WTC11 (cell line): ENCODE results near the gene CX3CR1. TPM values are rescaled to one million over a fixed set of nuclear protein-coding genes. Genes with fewer than 3 reads are reported as not detected.

ENCODE experiments used
- ATAC-seq: fragments of 200-7000 bp; cut with Tn5 transposase; 2 replicates; pipeline ENCODE4 v1.10.0; 2021; ENCODE audit warnings: mild to moderate bottlenecking, moderate library complexity
- CTCF ChIA-PET: fragments of 300-600 bp; sonication (Branson Sonifier 250); formaldehyde crosslinking; loops from one replicate; lab custom pipeline; 2021; ENCODE audit warnings: antibody characterized with exemption; lab: Charles Lee
- POLR2A ChIA-PET: fragments of 350-600 bp; sonication (Branson Sonifier 250); formaldehyde crosslinking; loops from one replicate; lab custom pipeline; 2021; ENCODE audit warnings: antibody characterized with exemption; lab: Charles Lee
- DNase-seq: peaks from one replicate; pipeline ENCODE4 v3.0.0; 2021; ENCODE audit warnings: low spot score
- H3K27ac Mint-ChIP-seq: 2 replicates; pipeline ENCODE4 v1.8.0; 2021; ENCODE audit warnings: mixed read lengths
- H3K27me3 Mint-ChIP-seq: 2 replicates; pipeline ENCODE4 v1.8.0; 2021; ENCODE audit warnings: low read depth, mild to moderate bottlenecking, moderate library complexity, mixed read lengths
- H3K36me3 Mint-ChIP-seq: 2 replicates; pipeline ENCODE4 v1.8.0; 2021; ENCODE audit warnings: mixed read lengths
- H3K4me1 Mint-ChIP-seq: 2 replicates; pipeline ENCODE4 v1.8.0; 2022; ENCODE audit warnings: mixed read lengths
- H3K4me3 Mint-ChIP-seq: 2 replicates; pipeline ENCODE4 v1.8.0; 2021; ENCODE audit warnings: mild to moderate bottlenecking, moderate library complexity, mixed read lengths
- H3K9me3 Mint-ChIP-seq: 2 replicates; pipeline ENCODE4 v1.8.0; 2021; ENCODE audit warnings: mixed read lengths
- CREM ChIP-seq: sonication (generic); formaldehyde crosslinking; IDR thresholded peaks from 2 replicates; pipeline ENCODE4 v1.8.1; 2022; ENCODE audit warnings: mild to moderate bottlenecking, missing genetic modification reagents, moderate library complexity
- FOXP1 ChIP-seq: sonication (generic); formaldehyde crosslinking; IDR thresholded peaks from 2 replicates; pipeline ENCODE4 v1.8.0; 2022; ENCODE audit warnings: missing genetic modification reagents, mild to moderate bottlenecking, moderate library complexity, borderline replicate concordance
- GTF2I ChIP-seq: fragments of 250-450 bp; sonication (Bioruptor Pico); conservative IDR thresholded peaks from 2 replicates; pipeline ENCODE4 v1.4.0; 2021; ENCODE audit warnings: mild to moderate bottlenecking
- HMGA2 ChIP-seq: fragments of 250-450 bp; sonication (Bioruptor Pico); IDR thresholded peaks from 2 replicates; pipeline ENCODE4 v1.4.0; 2021; ENCODE audit warnings: mild to moderate bottlenecking, moderate library complexity
- KAT7 ChIP-seq: sonication (generic); formaldehyde crosslinking; IDR thresholded peaks from 2 replicates; pipeline ENCODE4 v1.8.1; 2023; ENCODE audit warnings: missing genetic modification reagents, mild to moderate bottlenecking, borderline replicate concordance
- NFE2L1 ChIP-seq: sonication (generic); formaldehyde crosslinking; IDR thresholded peaks from 2 replicates; pipeline ENCODE4 v1.8.1; 2023; ENCODE audit warnings: missing genetic modification reagents
- NFYB ChIP-seq: sonication (generic); formaldehyde crosslinking; conservative IDR thresholded peaks from 2 replicates; pipeline ENCODE4 v1.8.0; 2022; ENCODE audit warnings: low read depth, missing genetic modification reagents
- PRRX2 ChIP-seq: fragments of 250-450 bp; sonication (Bioruptor Pico); IDR thresholded peaks from 2 replicates; pipeline ENCODE4 v1.8.0; 2021; ENCODE audit warnings: mild to moderate bottlenecking
- SOX15 ChIP-seq: fragments of 250-450 bp; sonication (Bioruptor Pico); IDR thresholded peaks from 2 replicates; pipeline ENCODE4 v1.9.0; 2021; ENCODE audit warnings: mild to moderate bottlenecking
- TP53 ChIP-seq: sonication (generic); formaldehyde crosslinking; IDR thresholded peaks from 2 replicates; pipeline ENCODE4 v1.8.1; 2023; ENCODE audit warnings: mild to moderate bottlenecking, missing genetic modification reagents
- ZNF219 ChIP-seq: sonication (generic); formaldehyde crosslinking; IDR thresholded peaks from 2 replicates; pipeline ENCODE4 v1.8.0; 2023; ENCODE audit warnings: missing genetic modification reagents, mild to moderate bottlenecking, borderline replicate concordance
- ZNF263 ChIP-seq: sonication (generic); formaldehyde crosslinking; IDR thresholded peaks from 2 replicates; pipeline ENCODE4 v1.8.1; 2022; ENCODE audit warnings: low read depth, mild to moderate bottlenecking, moderate library complexity, missing genetic modification reagents
- ZNF416 ChIP-seq: fragments of 250-450 bp; sonication (Bioruptor Pico); IDR thresholded peaks from 2 replicates; pipeline ENCODE4 v1.9.0; 2021; ENCODE audit warnings: mild to moderate bottlenecking, inconsistent platforms
- total RNA-seq: library from RNA; stranded (reverse); gene quantifications from 3 replicates; pipeline ENCODE4 v1.2.3, GENCODE V29; 2021
- TF ChIP-seq, protein P1 (sequence below): fragments of 250-450 bp; sonication (Bioruptor Pico); IDR thresholded peaks from 2 replicates; pipeline ENCODE4 v1.9.0; 2021; ENCODE audit warnings: moderate library complexity, mild to moderate bottlenecking, inconsistent platforms, borderline replicate concordance
- TF ChIP-seq, protein P2 (sequence below): fragments of 250-450 bp; sonication (Bioruptor Pico); IDR thresholded peaks from 2 replicates; pipeline ENCODE4 v1.9.0; 2021; ENCODE audit warnings: mild to moderate bottlenecking
- TF ChIP-seq, protein P3 (sequence below): sonication (generic); formaldehyde crosslinking; IDR thresholded peaks from 2 replicates; pipeline ENCODE4 v1.8.1; 2023; ENCODE audit warnings: mild to moderate bottlenecking, missing genetic modification reagents
- TF ChIP-seq, protein P4 (sequence below): sonication (generic); formaldehyde crosslinking; IDR thresholded peaks from 2 replicates; pipeline ENCODE4 v1.8.1; 2022; ENCODE audit warnings: mild to moderate bottlenecking, moderate library complexity, missing genetic modification reagents
- TF ChIP-seq, protein P5 (sequence below): sonication (generic); formaldehyde crosslinking; IDR thresholded peaks from 2 replicates; pipeline ENCODE4 v1.8.1; 2023; ENCODE audit warnings: mild to moderate bottlenecking, missing genetic modification reagents, moderate library complexity
- TF ChIP-seq, protein P6 (sequence below): fragments of 250-450 bp; sonication (Bioruptor Pico); conservative IDR thresholded peaks from 2 replicates; pipeline ENCODE4 v1.9.0; 2021; ENCODE audit warnings: mild to moderate bottlenecking
- TF ChIP-seq, protein P7 (sequence below): sonication (generic); formaldehyde crosslinking; IDR thresholded peaks from 2 replicates; pipeline ENCODE4 v1.8.0; 2022; ENCODE audit warnings: mild to moderate bottlenecking, missing genetic modification reagents

Gene CX3CR1
- total RNA-seq, 1 experiment from 2014 or later = 0.11 TPM

DNA sequence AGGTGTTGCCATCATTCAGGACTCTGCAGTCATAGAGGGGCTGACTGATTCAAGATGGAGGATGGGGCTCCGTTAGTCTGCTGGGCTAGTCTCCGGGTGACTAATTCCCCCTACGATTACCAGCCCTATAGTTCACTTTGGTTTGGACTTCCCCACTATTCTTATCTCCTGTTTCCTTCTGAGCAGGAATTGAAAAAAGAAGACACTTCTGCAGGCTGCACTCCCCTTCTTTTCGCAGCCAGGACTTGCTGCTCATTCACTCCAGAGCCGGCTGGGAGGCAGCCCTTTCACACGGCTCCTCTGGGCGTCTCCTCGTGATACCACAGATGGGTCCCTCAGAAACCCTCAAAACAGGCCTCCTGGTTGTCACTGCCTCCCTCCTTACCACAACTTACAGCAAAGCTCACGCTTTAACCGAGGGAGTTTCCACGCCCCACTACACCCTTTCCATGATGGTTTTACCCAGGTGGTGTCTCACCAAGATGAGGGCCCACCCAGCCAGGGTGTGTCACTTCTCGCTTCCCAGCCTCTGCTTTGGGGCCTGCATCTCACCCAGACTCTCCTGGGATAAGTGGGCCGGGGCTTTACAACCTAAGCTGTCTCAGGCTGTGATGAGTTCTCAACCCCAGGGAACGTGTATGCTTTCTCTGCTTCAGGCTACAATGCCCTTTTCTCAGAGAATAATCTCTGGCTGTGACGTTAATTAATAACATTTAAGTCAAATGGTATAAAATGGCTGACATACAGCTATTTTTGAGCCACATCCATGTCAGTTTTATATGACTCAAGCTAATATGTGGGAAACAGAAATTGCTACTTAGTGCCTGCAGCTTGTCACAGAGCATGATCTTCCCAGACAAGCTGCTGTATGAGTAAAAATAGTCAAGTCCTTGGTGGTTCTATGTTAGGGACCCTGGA, 11.9 kb downstream of the CX3CR1 start (continued):
- TF ChIP-seq, protein P1, sequence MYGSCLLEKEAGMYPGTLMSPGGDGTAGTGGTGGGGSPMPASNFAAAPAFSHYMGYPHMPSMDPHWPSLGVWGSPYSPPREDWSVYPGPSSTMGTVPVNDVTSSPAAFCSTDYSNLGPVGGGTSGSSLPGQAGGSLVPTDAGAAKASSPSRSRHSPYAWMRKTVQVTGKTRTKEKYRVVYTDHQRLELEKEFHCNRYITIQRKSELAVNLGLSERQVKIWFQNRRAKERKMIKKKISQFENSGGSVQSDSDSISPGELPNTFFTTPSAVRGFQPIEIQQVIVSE (CRISPR knock-in tag) = no peak
- no peak for TF ChIP-seq PRRX2 (CRISPR knock-in tag)
- TF ChIP-seq, protein P2, sequence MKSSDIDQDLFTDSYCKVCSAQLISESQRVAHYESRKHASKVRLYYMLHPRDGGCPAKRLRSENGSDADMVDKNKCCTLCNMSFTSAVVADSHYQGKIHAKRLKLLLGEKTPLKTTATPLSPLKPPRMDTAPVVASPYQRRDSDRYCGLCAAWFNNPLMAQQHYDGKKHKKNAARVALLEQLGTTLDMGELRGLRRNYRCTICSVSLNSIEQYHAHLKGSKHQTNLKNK (CRISPR knock-in tag) = no peak

DNA sequence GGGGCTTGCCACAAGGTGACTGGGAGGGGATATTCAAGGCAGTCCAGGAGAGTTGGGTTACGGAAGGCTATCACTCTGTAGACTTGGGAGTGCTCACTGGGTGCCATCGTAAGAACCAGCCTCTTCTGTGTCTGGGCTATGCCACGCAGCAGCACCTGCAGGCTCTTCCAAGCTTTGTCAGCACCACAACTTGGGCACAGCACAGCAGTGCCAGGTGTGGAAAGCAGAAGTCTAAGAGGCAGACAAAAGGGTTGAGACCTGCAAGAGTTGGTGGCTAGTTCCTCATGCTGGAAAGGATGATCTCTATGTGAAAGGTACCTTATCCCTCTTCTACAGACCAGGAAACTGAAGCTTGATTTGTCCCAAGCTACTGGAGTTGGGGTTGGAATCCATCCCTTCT, 15.8 kb downstream of the CX3CR1 start:
- Mint-ChIP-seq H3K36me3 (no peaks in the 10 kb centered on the region), H3K27ac (no peak overlapping the region), H3K27me3 (no peaks in the 10 kb centered on the region; the same call in 1 of the 2 replicates), H3K4me3 (no peak overlapping the region), H3K9me3 (peaks cover 7% of the 10 kb centered on the region; the same call in 1 of the 2 replicates)
- DNase-seq = no peak
- ATAC-seq = no peak
- POLR2A ChIA-PET = no interaction called here
- TF ChIP-seq SOX15 (CRISPR knock-in tag) (no peak), ZNF263 (no peak), ZNF219 (CRISPR knock-in tag) (no peak), HMGA2 (CRISPR knock-in tag) (no peak), NFYB (CRISPR knock-in tag) (no peak)
- TF ChIP-seq, protein P3, sequence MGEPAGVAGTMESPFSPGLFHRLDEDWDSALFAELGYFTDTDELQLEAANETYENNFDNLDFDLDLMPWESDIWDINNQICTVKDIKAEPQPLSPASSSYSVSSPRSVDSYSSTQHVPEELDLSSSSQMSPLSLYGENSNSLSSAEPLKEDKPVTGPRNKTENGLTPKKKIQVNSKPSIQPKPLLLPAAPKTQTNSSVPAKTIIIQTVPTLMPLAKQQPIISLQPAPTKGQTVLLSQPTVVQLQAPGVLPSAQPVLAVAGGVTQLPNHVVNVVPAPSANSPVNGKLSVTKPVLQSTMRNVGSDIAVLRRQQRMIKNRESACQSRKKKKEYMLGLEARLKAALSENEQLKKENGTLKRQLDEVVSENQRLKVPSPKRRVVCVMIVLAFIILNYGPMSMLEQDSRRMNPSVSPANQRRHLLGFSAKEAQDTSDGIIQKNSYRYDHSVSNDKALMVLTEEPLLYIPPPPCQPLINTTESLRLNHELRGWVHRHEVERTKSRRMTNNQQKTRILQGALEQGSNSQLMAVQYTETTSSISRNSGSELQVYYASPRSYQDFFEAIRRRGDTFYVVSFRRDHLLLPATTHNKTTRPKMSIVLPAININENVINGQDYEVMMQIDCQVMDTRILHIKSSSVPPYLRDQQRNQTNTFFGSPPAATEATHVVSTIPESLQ (CRISPR knock-in tag) = no peak
- TF ChIP-seq, all 79 proteins: peak for 0
- CTCF ChIA-PET = interaction anchor here (0.5 to 3.2 kb wide), 2 partner anchors 14 to 24 kb away, joined by 3 to 25 read pairs; no protein-coding TSS in a partner anchor
- peaks cover 6% of the 10 kb centered on the region; the same call in 1 of the 2 replicates for H3K4me1 Mint-ChIP-seq

DNA sequence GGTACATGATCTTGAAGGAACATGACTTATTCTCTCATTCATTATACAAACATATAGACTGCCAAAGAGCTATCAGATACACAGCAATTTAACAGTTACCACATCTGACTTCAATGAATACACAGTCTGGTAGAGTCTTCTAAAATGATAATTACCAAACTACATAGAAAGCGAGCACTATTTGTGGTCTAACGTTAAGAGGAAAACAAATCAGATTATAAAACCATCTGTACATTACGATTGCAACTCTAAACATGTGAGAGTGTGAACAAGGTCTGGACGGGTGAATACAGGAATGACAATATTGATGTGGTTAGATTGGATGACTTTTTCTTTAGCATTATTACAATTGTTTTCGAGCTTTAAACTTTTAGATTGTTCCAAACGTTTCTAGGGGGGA, 16.3 kb downstream of the CX3CR1 start:
- no peak for ATAC-seq
- Mint-ChIP-seq H3K4me3 (no peak overlapping the region), H3K27ac (no peak overlapping the region), H3K9me3 (peaks cover 7% of the 10 kb centered on the region; the same call in 1 of the 2 replicates), H3K36me3 (no peaks in the 10 kb centered on the region), H3K27me3 (no peaks in the 10 kb centered on the region; the same call in 1 of the 2 replicates), H3K4me1 (peaks cover 6% of the 10 kb centered on the region; the same call in 1 of the 2 replicates)
- DNase-seq = no peak
- POLR2A ChIA-PET = no interaction called here
- CTCF ChIA-PET = interaction anchor here (0.5 to 3.2 kb wide), 2 partner anchors 15 to 24 kb away, joined by 3 to 25 read pairs; no protein-coding TSS in a partner anchor
- no peak for TF ChIP-seq SOX15 (CRISPR knock-in tag)
- TF ChIP-seq TP53 (CRISPR knock-in tag) = no peak
- no peak for TF ChIP-seq PRRX2 (CRISPR knock-in tag)
- TF ChIP-seq, protein P4, sequence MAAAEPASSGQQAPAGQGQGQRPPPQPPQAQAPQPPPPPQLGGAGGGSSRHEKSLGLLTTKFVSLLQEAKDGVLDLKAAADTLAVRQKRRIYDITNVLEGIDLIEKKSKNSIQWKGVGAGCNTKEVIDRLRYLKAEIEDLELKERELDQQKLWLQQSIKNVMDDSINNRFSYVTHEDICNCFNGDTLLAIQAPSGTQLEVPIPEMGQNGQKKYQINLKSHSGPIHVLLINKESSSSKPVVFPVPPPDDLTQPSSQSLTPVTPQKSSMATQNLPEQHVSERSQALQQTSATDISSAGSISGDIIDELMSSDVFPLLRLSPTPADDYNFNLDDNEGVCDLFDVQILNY (CRISPR knock-in tag) = no peak
- TF ChIP-seq FOXP1 (CRISPR knock-in tag) = no peak
- TF ChIP-seq KAT7 (CRISPR knock-in tag) = no peak
- TF ChIP-seq GTF2I (CRISPR knock-in tag) = no peak
- TF ChIP-seq, protein P5, sequence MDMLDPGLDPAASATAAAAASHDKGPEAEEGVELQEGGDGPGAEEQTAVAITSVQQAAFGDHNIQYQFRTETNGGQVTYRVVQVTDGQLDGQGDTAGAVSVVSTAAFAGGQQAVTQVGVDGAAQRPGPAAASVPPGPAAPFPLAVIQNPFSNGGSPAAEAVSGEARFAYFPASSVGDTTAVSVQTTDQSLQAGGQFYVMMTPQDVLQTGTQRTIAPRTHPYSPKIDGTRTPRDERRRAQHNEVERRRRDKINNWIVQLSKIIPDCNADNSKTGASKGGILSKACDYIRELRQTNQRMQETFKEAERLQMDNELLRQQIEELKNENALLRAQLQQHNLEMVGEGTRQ = no peak
- TF ChIP-seq, protein P6, sequence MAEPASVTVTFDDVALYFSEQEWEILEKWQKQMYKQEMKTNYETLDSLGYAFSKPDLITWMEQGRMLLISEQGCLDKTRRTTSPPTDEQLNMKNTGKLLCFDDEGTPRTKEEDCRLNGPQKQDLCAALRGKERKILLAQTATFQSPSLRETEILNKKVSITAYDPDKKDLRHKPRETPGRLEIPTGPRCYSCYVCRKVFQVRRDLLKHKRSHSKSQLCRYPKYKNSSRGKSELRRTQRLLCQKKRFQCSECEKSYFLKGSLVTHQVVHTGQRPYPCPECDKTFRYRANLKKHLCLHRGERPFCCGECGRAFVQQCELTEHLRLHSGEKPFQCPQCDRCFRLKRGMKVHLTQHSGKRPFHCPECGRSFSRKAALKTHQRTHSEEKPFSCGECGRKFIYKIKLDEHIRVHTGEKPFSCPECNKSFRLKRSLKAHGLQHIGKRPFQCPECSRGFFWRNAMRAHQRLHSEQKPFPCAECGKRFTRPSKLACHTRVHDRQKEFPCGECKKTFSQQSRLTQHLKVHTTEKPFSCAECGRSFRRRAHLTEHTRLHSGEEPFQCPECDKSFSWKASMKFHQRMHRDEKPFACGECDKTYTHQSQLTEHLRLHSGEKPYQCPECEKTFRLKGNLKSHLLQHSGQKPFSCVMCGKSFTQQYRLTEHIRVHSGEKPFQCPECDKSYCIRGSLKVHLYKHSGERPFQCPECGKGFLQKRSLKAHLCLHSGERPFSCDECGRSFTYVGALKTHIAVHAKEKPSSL (CRISPR knock-in tag) = no peak
- no peak for TF ChIP-seq ZNF416 (CRISPR knock-in tag)
- no peak for TF ChIP-seq NFE2L1 (CRISPR knock-in tag)
- TF ChIP-seq, protein P2 (CRISPR knock-in tag) = no peak
- TF ChIP-seq, protein P7, sequence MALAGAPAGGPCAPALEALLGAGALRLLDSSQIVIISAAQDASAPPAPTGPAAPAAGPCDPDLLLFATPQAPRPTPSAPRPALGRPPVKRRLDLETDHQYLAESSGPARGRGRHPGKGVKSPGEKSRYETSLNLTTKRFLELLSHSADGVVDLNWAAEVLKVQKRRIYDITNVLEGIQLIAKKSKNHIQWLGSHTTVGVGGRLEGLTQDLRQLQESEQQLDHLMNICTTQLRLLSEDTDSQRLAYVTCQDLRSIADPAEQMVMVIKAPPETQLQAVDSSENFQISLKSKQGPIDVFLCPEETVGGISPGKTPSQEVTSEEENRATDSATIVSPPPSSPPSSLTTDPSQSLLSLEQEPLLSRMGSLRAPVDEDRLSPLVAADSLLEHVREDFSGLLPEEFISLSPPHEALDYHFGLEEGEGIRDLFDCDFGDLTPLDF (CRISPR knock-in tag) = no peak
- no peak for TF ChIP-seq CREM
